Parathyroid adenoma (tissue), 2 donors: ENCODE measurements around the gene PAOX.

ENCODE experiments used
- H2AFZ ChIP-seq: fragments of 300-600 bp; sonication (generic); one replicate; pipeline ENCODE4 v1.7.0; 2017; ENCODE audit warnings: antibody characterized with exemption, mild to moderate bottlenecking
- H3K27ac ChIP-seq: fragments of 300-600 bp; sonication (generic); one replicate; pipeline ENCODE4 v1.7.0; 2017
- H3K27me3 ChIP-seq: fragments of 300-600 bp; sonication (generic); one replicate; pipeline ENCODE4 v1.7.0; 2017; ENCODE audit warnings: low read length; ENCODE audit not compliant: control insufficient read depth, insufficient read depth
- H3K36me3 ChIP-seq: fragments of 300-600 bp; sonication (generic); one replicate; pipeline ENCODE4 v1.7.0; 2017; ENCODE audit warnings: low read length; ENCODE audit not compliant: control insufficient read depth, insufficient read depth
- H3K4me1 ChIP-seq: fragments of 300-600 bp; sonication (generic); one replicate; pipeline ENCODE4 v1.7.0; 2017; ENCODE audit warnings: control low read depth
- H3K4me2 ChIP-seq: fragments of 300-600 bp; sonication (generic); one replicate; pipeline ENCODE4 v1.7.0; 2017; ENCODE audit warnings: low read length
- H3K4me3 ChIP-seq: fragments of 300-600 bp; sonication (generic); one replicate; pipeline ENCODE4 v1.7.0; 2017; ENCODE audit warnings: low read depth, low read length
- H3K79me2 ChIP-seq: fragments of 300-600 bp; sonication (generic); one replicate; pipeline ENCODE4 v1.7.0; 2017; ENCODE audit warnings: control low read depth
- H3K9ac ChIP-seq: fragments of 300-600 bp; sonication (generic); one replicate; pipeline ENCODE4 v1.7.0; 2017; ENCODE audit warnings: mild to moderate bottlenecking
- H3K9me3 ChIP-seq: fragments of 300-600 bp; sonication (generic); one replicate; pipeline ENCODE4 v1.7.0; 2017; ENCODE audit warnings: low read length; ENCODE audit not compliant: control insufficient read depth
- TF ChIP-seq, protein P1 (sequence below): fragments of 300-600 bp; sonication (generic); IDR thresholded peaks from one replicate; pipeline ENCODE4 v1.7.0; 2017; ENCODE audit warnings: antibody characterized with exemption, mild to moderate bottlenecking
- donor health status: primary hyperparathyroidism.

Gene PAOX

DNA sequence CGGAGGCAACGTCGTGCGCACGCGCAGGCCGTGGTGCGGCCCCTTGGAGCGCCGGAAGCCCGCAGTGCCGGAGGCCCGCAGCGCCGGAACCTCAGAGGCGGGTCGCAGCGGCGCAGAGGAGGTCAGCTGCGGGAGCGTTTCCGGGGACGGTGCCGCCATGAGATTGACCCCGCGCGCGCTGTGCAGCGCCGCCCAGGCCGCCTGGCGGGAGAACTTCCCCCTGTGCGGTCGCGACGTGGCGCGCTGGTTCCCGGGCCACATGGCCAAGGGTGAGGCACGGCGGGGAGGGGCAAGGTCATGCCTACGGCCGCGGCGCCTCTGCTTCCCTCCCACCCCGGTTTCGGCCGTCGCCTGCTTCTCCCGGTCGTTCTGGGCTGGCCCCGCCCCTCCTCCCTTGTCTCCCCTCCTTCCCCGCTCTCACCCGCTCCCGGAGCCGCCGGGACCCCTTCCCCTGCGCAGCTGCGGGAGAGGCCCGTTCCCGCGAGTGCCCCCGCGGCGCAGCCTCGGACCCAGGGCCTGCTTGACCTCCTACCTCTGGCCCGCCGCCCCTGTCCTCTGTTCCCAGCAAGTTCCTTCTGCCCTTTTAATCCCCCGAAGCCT is 15.1 kb downstream of the PAOX start, which contains the start of gene MTG1:
MTG1 (plus strand) TSS at position 94 of the 600 bp plus-strand sequence; CDS start at position 158, 64 bp downstream.
- peak within 1 kb of the TSS; percentile 88 for H3K4me3 ChIP-seq
- peak within 1 kb of the TSS; percentile 57 for H3K27ac ChIP-seq
- peak within 1 kb of the TSS; percentile 89 for H3K9ac ChIP-seq
- TF ChIP-seq, protein P1, sequence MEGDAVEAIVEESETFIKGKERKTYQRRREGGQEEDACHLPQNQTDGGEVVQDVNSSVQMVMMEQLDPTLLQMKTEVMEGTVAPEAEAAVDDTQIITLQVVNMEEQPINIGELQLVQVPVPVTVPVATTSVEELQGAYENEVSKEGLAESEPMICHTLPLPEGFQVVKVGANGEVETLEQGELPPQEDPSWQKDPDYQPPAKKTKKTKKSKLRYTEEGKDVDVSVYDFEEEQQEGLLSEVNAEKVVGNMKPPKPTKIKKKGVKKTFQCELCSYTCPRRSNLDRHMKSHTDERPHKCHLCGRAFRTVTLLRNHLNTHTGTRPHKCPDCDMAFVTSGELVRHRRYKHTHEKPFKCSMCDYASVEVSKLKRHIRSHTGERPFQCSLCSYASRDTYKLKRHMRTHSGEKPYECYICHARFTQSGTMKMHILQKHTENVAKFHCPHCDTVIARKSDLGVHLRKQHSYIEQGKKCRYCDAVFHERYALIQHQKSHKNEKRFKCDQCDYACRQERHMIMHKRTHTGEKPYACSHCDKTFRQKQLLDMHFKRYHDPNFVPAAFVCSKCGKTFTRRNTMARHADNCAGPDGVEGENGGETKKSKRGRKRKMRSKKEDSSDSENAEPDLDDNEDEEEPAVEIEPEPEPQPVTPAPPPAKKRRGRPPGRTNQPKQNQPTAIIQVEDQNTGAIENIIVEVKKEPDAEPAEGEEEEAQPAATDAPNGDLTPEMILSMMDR = peak; percentile 34
- H3K27me3 ChIP-seq = no peaks in the 10 kb centered on the region
- no peaks in the 10 kb centered on the region for H3K36me3 ChIP-seq
- H3K4me1 ChIP-seq = peaks cover 2% of the 10 kb centered on the region
- peak within 1 kb of the TSS; percentile 87 for H2AFZ ChIP-seq
- peaks cover 14% of the 10 kb centered on the region for H3K79me2 ChIP-seq
- H3K9me3 ChIP-seq = no peaks in the 10 kb centered on the region
- peak within 1 kb of the TSS; percentile 67 for H3K4me2 ChIP-seq

DNA sequence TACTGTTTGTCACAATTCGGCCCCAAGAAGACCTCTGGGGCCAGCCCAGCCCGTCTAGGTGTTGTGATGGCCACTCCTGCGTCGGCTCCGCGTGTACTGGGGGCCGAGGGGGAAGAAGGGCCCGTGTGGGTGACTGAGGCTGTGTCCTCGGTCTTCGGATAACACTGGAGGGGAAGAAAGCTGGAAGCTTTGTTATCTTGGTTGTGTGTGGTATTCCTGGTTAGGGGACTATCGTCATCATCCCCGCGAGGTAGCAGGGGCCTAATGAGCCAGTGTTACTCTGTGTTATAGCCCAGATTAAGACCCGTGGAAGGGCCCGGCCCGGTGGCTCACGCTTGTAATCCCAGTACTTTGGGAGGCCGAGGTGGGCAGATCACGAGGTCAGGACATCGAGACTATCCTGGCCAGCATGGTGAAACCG is 15.7 kb downstream of the PAOX start:
- peaks cover 2% of the 10 kb centered on the region for H3K4me1 ChIP-seq
- peak overlapping the region; percentile 89 for H3K9ac ChIP-seq
- H3K9me3 ChIP-seq = no peaks in the 10 kb centered on the region
- peak overlapping the region; percentile 87 for H2AFZ ChIP-seq
- no peaks in the 10 kb centered on the region for H3K36me3 ChIP-seq
- no peaks in the 10 kb centered on the region for H3K27me3 ChIP-seq
- peak overlapping the region; percentile 57 for H3K27ac ChIP-seq
- H3K79me2 ChIP-seq = peaks cover 14% of the 10 kb centered on the region
- TF ChIP-seq, protein P1 = no peak
- peak overlapping the region; percentile 67 for H3K4me2 ChIP-seq
- peak overlapping the region; percentile 88 for H3K4me3 ChIP-seq

DNA sequence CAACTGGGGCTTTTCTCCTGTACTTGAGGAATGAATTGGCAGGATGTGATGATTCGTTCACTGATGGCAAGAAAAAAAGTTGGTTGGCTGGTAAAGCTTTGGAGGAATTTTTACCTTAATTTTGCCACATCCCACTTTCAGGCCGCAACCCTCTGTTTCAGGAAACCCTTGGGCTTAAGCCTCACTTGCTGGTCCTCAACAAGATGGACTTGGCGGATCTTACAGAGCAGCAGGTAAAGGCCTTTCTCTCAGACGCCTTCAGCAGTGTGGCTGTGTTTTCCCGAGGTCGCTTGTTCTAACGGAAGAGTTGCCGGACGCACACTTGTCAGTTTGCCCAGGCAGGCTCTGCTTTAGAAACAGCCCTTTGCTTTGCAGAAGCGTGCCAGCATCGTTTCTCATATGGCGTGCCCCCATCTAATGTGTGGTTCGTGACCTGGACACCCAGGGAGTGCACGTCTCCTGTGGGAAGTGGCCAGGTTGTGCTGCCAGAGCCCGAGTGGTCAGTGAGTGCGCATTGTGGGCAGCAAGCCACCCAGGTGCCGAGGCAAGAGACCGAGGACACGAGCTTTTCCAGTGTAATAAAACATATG is 17.1 kb downstream of the PAOX start:
- H2AFZ ChIP-seq = no peak overlapping the region
- no peak overlapping the region for H3K9ac ChIP-seq
- peaks cover 2% of the 10 kb centered on the region for H3K4me1 ChIP-seq
- no peaks in the 10 kb centered on the region for H3K36me3 ChIP-seq
- no peaks in the 10 kb centered on the region for H3K9me3 ChIP-seq
- H3K79me2 ChIP-seq = peaks cover 20% of the 10 kb centered on the region
- H3K4me3 ChIP-seq = no peak overlapping the region
- TF ChIP-seq, protein P1 = no peak
- H3K4me2 ChIP-seq = no peak overlapping the region
- no peaks in the 10 kb centered on the region for H3K27me3 ChIP-seq
- no peak overlapping the region for H3K27ac ChIP-seq

DNA sequence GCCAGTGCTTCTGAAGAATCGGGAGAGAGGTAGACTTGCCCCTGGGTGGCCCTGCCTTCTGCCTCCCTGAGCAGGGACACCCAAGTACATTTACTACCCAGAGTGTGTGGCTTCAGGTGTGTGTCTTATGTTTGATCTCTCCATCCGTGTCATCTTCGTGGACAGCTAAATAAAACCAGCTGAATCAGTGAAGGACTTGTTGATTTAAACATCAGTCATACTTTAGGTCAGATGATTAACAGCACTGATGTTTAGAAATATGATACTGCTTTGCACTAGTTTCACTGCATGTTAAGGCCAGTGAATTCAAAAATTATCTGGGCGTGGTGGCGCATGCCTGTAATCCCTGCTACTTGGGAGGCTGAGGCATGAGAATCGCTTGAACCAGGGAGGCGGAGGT is 18.9 kb downstream of the PAOX start:
- peaks cover 23% of the 10 kb centered on the region for H3K79me2 ChIP-seq
- TF ChIP-seq, protein P1 = no peak
- H3K36me3 ChIP-seq = no peaks in the 10 kb centered on the region

More for the DNA sequence above, 18.9 kb downstream of the PAOX start:
- no peak overlapping the region for H2AFZ ChIP-seq
- H3K4me2 ChIP-seq = no peak overlapping the region
- no peak overlapping the region for H3K4me3 ChIP-seq
- H3K4me1 ChIP-seq = peaks cover 2% of the 10 kb centered on the region
- no peaks in the 10 kb centered on the region for H3K9me3 ChIP-seq
- H3K9ac ChIP-seq = no peak overlapping the region
- no peaks in the 10 kb centered on the region for H3K27me3 ChIP-seq
- H3K27ac ChIP-seq = no peak overlapping the region
